ENCODE results near the gene RNF151.

RNF151 gene

GRCh38 chr16:2016407-2016922 is 49.8 kb downstream of the RNF151 start:
- Histone ChIP-seq H3K4me3 (ENCODE audit: low read depth, low read length) (no peak overlapping the region), H3K9me3 (ENCODE audit: control insufficient read depth, insufficient read depth, low read length) (no peaks in the 10 kb centered on the region), H3K27ac (ENCODE audit: low read depth, low read length) (no peak overlapping the region), H3K4me1 (ENCODE audit: control insufficient read depth, insufficient read depth, low read length) (no peaks in the 10 kb centered on the region), H3K9ac (ENCODE audit: low read depth, low read length) (no peak overlapping the region), H3K27me3 (ENCODE audit: control insufficient read depth, insufficient read depth, low read length) (peaks cover 33% of the 10 kb centered on the region), H3K36me3 (ENCODE audit: control insufficient read depth, insufficient read depth, low read length) (no peaks in the 10 kb centered on the region)
